ENCODE data around the gene HELT.

DNA sequence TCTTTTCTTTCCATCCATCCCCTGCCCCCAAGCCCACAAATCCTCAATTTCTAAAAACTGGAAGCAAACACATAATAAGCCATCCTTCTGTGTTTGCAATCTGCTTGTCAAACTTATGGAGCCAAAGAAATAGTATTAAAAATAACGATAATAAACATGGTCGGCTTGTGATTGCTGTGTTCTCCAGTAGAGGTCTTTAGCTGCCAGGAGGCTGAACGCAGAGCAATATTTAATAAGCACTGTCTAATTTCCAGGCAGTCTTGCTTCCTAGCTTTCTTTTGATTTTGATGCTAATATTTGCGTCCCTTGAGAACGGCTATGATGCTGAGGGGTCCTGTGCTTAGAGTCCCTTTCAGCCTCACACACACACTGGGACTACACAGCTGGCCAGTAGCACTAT is 3.2 kb upstream of the HELT start:
- TF ChIP-seq POLR2A (IDR thresholded peaks at IDR 0.05; ENCODE audit: low read depth) (no peak), POLR2AphosphoS5 (IDR thresholded peaks at IDR 0.05) (no peak), EP300 (IDR thresholded peaks at IDR 0.05) (no peak)
- TF ChIP-seq, protein P1, sequence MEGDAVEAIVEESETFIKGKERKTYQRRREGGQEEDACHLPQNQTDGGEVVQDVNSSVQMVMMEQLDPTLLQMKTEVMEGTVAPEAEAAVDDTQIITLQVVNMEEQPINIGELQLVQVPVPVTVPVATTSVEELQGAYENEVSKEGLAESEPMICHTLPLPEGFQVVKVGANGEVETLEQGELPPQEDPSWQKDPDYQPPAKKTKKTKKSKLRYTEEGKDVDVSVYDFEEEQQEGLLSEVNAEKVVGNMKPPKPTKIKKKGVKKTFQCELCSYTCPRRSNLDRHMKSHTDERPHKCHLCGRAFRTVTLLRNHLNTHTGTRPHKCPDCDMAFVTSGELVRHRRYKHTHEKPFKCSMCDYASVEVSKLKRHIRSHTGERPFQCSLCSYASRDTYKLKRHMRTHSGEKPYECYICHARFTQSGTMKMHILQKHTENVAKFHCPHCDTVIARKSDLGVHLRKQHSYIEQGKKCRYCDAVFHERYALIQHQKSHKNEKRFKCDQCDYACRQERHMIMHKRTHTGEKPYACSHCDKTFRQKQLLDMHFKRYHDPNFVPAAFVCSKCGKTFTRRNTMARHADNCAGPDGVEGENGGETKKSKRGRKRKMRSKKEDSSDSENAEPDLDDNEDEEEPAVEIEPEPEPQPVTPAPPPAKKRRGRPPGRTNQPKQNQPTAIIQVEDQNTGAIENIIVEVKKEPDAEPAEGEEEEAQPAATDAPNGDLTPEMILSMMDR (IDR thresholded peaks at IDR 0.05), result no peak

Measured in esophagus muscularis mucosa (tissue), 4 donors.